Gastroesophageal sphincter (tissue), 3 donors: Measurements from ENCODE around the gene TBC1D22B.

ENCODE experiments used
- CTCF ChIP-seq, 4 experiments: fragments of 200-600 bp in 2 of 4; fragments of 450-650 bp in 2 of 4; sonication (generic) in 1 of 4; IDR thresholded peaks; one replicate each; pipeline ENCODE4 v1.5.1; 2017 to 2019; ENCODE audit warnings: antibody characterized with exemption in 4 of 4, mild to moderate bottlenecking in 2 of 4, moderate library complexity in 2 of 4
- EP300 ChIP-seq: sonication (generic); formaldehyde crosslinking; IDR thresholded peaks from one replicate; pipeline ENCODE4 v1.6.1; 2017; ENCODE audit warnings: antibody characterized with exemption, mild to moderate bottlenecking

DNA sequence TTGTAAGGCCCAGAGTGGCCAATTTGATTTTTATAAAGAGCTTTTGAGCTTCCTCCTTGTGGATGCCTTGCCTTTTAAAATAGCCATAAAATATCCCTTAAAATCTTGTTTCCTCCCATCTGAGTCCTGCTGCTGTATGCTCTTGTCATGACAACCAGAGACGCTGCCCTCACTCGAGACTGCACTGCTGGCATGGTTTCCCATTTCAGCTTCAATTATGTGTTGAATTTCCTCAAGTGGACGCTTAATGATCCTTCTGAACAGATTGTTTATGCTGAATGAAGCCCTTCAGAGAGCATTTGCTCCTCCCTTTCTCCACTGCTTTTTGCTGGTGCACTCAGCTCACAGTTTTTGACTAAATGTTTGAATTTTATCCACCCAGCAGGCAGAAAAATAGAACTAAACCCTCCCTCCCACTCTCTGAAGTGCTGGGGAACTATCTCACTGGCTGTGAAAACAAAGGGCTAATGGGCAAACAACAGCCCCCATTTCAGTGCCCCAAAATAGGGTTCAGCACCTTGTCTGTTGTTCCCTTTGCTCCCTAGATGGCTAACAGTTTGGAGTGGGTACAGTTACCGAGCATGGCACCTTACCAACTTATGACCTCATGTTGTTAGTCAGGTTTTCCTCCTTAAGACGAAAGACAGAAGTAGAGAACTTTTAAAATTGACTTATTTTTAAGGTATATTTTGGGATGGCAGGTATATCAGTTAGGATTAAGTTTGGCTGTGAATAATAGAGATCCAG lies 50.7 kb downstream of the TBC1D22B start:
- TF ChIP-seq CTCF (IDR thresholded peaks at IDR 0.05) (no peak), EP300 (no peak)
